ENCODE measurements around the gene BBS7.

- TF ChIP-seq CTCF (IDR thresholded peaks at IDR 0.05) (no peak), EP300 (IDR thresholded peaks at IDR 0.05) (no peak)
These were observed at the start of gene BBS7 for GRCh38 chr4:121869841-121870822.

All from sigmoid colon (tissue), 4 donors.